ENCODE measurements around the gene RHOV. TPM values are rescaled to one million over a fixed set of nuclear protein-coding genes. Genes with fewer than 3 reads are reported as not detected.

Gene RHOV, protein sequence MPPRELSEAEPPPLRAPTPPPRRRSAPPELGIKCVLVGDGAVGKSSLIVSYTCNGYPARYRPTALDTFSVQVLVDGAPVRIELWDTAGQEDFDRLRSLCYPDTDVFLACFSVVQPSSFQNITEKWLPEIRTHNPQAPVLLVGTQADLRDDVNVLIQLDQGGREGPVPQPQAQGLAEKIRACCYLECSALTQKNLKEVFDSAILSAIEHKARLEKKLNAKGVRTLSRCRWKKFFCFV
- total RNA-seq = 0.37 and 0.78 TPM in 2 replicates

- intact Hi-C loops (cut with micrococcal nuclease) = loop anchor here (1.0 kb wide), 2 partner anchors 15 to 20 kb away; partner anchors contain the start of gene VPS18
These were observed at the start of gene RHOV for GRCh38 chr15:40873694-40874561. Gene RHOV, minus strand, starts transcription at chr15:40874234. Its CDS starts 95 bp downstream, at chr15:40874139.

DNA sequence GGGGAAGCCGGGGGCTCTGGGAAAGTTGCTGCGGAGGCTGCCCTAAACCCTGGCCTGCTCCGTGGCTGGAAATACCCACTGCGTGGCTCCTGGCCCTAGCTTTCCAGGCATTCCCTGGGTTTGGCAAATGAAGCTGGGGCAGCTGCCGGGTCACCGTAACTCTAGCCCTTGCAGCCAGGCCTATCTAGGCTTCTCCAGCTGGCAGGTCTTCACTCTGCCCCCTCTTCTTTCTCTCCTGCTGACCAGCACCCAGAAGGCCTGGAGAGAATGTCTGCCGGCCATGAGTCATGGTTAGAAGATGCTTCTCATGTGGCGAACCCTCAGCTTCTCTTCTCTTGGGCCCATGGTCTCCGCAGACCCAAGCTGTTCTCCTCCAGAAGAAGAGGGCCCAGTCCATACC lies 49.5 kb upstream of the RHOV start:
- intact Hi-C loops (cut with micrococcal nuclease) = no loop called here

GRCh38 chr15:40922608-40923005 lies 48.6 kb upstream of the RHOV start:
- intact Hi-C loops (cut with micrococcal nuclease) = no loop called here

GRCh38 chr15:40921949-40922607 lies 48.0 kb upstream of the RHOV start:
- intact Hi-C loops (cut with micrococcal nuclease) = no loop called here

GRCh38 chr15:40918799-40919392 lies 44.9 kb upstream of the RHOV start:
- intact Hi-C loops (cut with micrococcal nuclease) = no loop called here

DNA sequence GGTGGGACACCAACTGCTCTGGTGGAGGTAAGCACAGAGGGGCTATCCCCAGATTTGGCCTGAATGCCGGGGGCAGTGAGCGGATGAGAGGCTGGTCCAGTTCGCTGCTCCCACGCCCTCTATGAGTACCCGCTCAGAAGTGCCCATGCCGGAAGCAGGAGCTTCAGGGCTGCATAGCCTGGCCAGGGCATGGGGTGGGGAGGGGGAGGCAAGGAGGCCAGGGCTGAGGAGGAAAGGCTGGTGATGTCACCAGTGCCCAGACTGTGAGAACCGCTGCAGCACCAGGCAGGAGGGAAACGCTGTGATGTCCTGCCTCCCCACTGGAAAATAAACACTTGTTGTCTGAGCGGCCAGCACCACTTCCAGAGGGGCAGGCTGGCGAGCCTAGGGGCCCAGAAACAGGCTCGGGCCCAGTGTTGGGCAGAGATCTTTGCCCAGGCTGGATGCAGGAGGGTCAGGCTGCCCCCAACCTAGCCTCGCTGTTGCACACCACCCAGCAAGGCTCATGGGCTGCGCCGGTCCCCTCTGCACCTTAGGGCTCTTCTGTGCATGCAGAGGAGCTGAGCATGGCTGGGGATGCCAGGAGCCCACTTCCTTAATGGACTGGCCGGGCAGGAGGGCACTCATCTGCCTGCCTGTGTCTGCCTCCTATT lies 44.2 kb upstream of the RHOV start:
- intact Hi-C loops (cut with micrococcal nuclease) = no loop called here

- intact Hi-C loops (cut with micrococcal nuclease) = no loop called here
These were observed 43.6 kb upstream of the RHOV start for GRCh38 chr15:40917585-40917984.

GRCh38 chr15:40915679-40916078 lies 41.6 kb upstream of the RHOV start:
- intact Hi-C loops (cut with micrococcal nuclease) = no loop called here

DNA sequence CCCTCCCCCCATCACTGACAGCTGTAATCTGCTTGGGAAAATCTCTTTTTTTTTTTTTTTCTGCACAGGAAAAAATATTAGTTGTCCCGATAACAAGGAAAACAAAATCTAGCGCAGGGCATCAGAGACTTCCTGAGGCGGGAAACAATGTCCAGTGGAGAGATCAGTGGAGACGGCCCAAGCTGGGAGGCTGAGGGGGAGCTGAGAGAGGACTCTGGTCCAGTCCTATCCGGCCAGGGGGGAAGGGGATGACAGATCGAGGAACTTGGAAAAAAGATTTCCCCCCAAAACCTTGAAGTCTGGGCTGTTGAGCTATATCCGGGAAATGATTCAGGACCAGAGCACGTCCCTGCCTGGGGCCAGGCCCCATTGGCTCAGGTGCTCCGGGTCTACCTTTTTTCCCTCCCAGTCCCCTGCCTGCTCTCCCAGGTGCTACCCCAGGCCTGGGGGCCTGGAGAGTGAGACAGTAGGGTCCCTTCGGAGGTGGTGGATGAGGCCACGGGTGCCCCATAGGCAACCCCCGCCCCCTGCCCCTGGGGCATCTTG lies 41.2 kb upstream of the RHOV start:
- intact Hi-C loops (cut with micrococcal nuclease) = no loop called here

DNA sequence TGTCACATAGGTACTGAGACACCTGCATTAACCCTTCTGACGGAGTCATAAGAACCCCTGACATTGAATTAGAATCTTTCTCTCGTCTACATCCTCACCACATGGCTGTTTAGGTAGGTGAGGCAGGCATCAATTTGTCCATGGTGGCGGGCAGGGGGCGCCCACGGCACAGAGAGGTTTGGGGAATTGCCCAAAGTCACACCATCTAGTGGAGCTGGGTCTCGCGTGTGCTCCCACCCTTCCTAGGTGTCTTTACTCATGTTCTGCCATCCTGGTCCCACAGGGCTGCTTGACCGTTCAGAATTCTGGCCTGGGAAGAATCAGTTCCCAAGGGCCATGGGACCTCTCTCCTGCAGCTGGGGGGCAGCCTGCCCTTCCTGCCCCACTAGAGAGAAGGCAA lies 40.5 kb upstream of the RHOV start:
- intact Hi-C loops (cut with micrococcal nuclease) = no loop called here

- intact Hi-C loops (cut with micrococcal nuclease) = no loop called here
These were observed 40.0 kb upstream of the RHOV start for GRCh38 chr15:40914013-40914412.

DNA sequence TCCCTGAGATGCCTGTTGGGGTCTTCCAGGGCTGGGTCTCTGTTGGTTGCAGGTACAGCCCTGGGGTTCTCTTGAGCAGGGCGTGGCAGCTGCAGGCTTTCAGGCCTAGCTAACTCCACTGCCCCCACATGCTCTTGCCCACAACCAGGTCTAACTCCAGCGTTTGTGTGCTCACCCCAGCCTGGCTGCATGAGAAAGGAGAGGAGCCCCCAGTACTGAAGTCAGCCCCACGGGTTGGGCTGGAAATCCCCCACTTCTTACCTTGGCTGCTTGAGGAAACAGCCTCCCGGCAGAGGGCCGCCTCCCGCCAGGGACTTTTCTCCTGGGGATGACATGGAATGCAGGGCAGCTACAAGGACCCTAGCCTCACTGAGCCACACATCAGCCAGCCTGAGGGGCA lies 38.4 kb upstream of the RHOV start:
- intact Hi-C loops (cut with micrococcal nuclease) = no loop called here

- intact Hi-C loops (cut with micrococcal nuclease) = no loop called here
These were observed 37.7 kb upstream of the RHOV start for GRCh38 chr15:40911693-40912092.

- intact Hi-C loops (cut with micrococcal nuclease) = no loop called here
These were observed 37.1 kb upstream of the RHOV start for GRCh38 chr15:40911141-40911540.

- intact Hi-C loops (cut with micrococcal nuclease) = no loop called here
These were observed 35.9 kb upstream of the RHOV start for GRCh38 chr15:40909662-40910630.

DNA sequence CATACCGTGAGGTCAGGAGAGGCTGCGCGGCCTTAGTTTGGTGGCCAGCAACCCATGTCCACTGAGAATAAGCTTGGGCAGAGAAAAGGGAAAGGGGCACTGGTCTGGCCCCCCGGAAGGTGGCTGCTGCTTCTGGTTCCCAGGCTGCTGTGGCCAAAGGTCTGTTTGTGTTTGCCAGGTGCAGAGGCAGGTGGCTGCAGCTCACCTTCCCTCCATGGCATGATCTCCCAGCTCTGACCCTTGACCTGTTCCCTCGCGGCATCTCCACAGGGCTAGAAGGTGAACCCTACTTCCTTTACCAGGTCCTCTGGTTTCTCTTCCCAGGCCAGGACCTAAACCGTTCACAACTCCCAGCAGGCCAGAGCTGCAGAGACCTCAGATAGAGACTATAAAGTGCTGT lies 34.1 kb upstream of the RHOV start:
- intact Hi-C loops (cut with micrococcal nuclease) = no loop called here

DNA sequence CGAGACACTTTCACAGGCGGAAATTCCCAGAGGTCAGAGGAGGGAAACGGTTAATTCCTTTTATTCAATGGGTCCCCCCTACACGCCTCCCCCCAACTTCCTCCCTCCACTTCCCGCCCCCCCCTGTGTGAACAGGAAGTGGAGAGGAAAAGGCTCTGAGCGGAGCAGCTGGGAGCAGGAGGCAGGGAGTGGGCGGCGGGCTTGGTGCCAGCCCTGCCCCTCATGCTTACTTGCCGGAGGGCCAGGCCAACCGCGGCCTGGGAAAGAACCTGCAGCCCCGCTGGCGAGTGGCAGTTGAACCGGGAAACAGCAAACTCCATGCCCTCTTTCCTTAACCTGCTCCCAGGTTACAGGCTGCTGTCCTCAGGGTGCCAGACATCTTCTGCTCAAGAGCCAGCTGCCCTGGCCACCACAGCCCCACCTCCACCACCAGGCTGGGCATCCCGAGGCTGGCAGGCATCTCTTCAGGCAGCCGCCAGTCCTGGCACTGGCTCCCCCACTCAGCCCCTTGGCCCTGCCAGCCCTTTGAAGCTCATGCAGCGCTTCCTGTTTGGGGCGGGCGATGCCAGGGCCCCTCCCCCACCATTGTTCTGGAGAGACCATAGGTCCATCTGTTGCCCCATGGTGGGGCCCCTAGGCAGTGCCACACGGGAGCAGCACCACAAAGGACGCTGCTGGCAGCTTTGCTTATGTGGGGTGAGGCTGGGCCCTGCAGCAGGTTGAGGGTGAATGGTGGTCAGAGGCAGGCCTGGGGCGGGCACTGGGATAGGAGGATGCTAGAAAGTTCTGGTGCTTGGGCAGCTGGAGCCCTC lies 33.2 kb upstream of the RHOV start:
- intact Hi-C loops (cut with micrococcal nuclease) = loop anchor here (2.0 kb wide), 1 partner anchor 46 kb away; the partner anchor contains the start of gene CHAC1

- intact Hi-C loops (cut with micrococcal nuclease) = loop anchor here (2.0 kb wide), 1 partner anchor 46 kb away; the partner anchor contains the start of gene CHAC1
These were observed 32.3 kb upstream of the RHOV start for GRCh38 chr15:40906091-40906990.
